ENCODE measurements around the gene KLC1. TPM values are rescaled to one million over a fixed set of nuclear protein-coding genes. Genes with fewer than 3 reads are reported as not detected.
A peak's percentile ranks its signal among the peaks of the same experiment; 100 is the strongest.

The KLC1 gene
- total RNA-seq, 1 experiment from 2014 or later = 174 TPM

DNA sequence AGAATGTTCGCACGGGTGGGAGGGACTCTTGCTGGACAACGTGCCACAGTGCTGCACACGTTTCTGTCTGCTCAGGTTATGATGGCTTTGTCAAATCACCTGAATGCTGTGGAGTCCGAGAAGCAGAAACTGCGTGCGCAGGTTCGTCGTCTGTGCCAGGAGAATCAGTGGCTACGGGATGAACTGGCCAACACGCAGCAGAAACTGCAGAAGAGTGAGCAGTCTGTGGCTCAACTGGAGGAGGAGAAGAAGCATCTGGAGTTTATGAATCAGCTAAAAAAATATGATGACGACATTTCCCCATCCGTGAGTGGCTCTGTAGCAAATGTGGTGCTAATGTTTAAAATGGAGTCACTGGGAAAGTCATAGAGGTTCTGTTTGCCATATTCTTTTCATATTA is 28.5 kb downstream of the KLC1 start:
- DNase-seq (ENCODE audit: low spot score) = no peak

DNA sequence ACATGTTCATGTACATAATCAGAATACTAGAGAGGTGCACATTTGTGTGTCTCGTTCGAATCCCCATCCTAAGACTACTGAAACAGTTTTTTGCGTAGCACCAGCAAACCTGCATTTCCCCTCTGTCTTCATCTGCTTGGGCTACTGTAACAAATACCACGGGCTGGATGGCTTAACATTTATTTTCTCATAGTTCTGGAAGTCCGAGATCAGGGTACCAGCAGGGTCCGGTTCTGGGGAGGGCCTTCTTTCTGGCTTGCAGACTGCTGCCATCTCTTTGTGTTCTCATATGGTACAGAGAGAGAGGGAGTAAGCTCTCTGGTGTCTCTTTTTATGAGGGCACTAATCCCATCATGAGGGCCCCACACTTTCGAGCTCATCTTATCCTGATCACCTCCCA is 30.6 kb downstream of the KLC1 start:
- DNase-seq (ENCODE audit: low spot score) = no peak

DNA sequence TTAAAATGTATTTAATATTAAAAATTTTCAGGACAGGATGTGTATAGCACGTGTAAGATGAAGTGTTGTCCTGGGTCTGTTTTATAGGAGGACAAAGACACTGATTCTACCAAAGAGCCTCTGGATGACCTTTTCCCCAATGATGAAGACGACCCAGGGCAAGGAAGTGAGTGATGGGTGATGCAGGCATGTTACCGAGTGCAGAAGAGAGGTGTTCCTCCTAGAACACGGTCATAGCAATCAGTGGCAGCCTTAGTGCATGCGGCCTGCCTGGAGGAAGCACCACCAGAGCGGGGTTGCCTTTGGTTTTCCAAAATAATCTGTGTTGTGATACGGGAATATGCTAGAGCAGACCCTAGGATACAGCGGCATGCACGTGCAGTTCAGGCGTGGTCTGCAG is 33.0 kb downstream of the KLC1 start:
- no peak for DNase-seq (ENCODE audit: low spot score)

DNA sequence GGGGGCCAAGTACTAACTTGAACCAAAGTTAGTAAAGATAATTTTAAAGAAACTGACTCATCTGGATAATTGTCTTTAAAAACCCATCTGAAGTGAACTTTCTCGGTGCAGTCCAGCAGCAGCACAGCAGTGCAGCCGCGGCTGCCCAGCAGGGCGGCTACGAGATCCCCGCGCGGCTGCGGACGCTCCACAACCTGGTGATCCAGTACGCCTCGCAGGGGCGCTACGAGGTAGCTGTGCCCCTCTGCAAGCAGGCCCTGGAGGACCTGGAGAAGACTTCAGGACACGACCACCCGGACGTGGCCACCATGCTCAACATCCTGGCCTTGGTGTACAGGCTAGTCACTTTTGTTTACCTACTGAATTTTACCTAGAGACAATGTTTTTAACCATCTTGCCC is 33.6 kb downstream of the KLC1 start:
- no peak for DNase-seq (ENCODE audit: low spot score)

DNA sequence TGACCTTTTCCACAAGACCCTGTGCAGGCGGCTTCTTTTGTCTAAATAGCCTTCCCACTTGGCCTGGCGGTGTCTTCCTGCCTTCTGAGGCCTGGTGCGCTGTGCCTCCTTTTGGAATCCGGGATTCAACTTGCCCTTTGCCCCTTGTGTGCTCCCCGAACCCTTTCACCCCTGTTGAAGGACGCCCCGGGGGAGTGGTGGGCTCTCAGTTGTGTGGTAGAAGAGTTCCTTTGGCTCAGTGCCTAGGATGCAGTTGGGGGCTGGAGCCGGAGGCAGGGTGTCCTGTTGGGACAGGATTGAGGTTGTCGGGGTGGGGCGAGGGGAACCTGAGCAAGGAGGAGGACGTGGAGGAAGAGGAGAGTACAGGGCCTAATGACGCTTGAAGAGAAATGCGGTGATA is 34.5 kb downstream of the KLC1 start:
- no peak for DNase-seq (ENCODE audit: low spot score)

DNA sequence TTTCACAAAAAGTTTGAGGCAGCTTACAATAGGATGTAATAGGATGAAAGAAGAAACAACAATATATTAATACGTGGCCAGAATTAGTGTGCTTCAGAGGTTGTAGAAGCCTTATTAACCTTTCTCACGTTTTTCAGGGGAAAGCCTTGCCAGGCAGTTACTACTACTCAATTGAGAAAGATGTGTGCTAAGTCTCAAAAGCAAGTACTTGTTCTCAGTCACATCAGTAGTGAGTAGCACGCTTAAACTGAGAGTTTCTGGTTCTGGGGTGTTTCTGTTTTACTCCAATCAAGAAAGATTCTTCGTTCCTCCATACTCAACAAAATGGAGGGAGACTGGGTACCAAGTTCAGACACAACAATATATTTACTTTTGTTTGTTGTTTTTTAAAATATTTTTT is 38.7 kb downstream of the KLC1 start:
- no peak for DNase-seq (ENCODE audit: low spot score)

DNA sequence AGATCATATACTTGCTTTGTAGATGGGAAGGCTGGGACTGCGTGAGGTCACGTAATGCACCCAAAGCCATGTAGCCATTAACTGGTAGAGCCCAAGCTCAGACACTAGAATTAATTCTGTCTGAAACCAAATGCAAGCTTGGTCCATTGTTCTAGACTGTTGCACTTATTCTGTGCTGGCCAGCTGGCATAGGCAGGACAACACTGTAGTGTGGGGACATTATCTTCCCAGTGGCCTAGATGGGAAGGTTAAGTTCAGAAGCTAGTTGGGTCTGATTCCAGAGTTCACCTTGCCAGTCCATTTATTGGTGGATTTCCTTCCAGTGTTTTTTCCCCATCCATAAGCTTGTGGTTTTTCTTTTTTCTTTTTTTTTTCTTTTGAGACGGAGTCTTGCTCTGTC is 39.1 kb downstream of the KLC1 start:
- no peak for DNase-seq (ENCODE audit: low spot score)

DNA sequence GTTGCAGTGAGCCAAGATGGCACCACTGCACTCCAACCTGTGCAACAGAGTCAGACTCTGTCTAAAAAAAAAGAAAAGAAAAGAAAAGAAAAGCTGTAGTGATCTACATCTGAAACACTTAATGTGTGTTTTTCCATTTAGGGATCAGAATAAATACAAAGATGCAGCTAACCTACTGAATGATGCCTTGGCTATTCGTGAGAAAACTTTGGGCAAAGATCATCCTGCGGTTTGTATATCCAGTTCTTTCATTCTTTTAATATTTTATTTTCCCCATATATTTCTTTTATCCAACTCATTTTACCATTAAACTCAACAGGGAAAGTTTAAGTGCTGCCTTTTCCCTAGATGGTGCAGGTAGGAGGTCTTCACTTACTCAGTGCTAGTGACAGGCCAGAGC is 40.4 kb downstream of the KLC1 start:
- no peak for DNase-seq (ENCODE audit: low spot score)

DNA sequence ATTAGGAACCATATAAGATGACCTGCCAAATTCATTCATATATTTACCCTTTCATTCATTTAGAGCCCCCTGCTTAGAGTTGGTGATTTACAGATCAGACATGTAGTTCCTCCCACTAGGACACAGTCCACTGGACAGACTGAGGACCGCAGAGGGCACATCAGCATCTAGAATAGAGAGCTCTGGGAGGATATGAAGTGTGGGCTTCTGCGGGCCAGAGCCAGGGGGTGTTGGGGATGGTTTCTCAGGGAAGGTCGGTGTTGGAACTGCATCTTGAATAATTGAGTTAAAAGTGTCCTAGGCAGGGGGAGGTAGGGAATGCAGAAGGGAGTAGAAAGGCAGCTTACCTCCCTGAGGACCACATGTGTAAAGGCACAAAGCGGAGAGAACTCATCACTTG is 42.9 kb downstream of the KLC1 start:
- DNase-seq (ENCODE audit: low spot score) = no peak

DNA sequence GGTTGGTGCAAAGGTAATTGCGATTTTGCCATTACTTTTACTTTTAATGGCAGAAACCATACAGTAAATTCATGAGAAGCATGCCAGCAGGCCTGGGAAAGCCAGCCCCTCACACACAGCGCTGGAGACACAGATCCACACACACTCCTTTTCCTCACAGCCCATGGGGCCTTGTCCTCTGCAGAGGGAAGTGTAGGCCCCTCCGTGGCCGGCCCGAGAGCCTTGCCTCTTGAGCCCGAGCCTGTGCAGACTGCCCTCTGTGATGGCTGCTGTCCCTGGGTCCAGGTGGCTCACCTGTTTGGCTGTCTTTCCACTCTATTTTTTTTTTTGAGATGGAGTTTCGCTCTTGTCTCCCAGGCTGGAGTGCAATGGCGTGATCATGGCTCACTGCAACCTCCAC is 46.9 kb downstream of the KLC1 start:
- DNase-seq (ENCODE audit: low spot score) = no peak

DNA sequence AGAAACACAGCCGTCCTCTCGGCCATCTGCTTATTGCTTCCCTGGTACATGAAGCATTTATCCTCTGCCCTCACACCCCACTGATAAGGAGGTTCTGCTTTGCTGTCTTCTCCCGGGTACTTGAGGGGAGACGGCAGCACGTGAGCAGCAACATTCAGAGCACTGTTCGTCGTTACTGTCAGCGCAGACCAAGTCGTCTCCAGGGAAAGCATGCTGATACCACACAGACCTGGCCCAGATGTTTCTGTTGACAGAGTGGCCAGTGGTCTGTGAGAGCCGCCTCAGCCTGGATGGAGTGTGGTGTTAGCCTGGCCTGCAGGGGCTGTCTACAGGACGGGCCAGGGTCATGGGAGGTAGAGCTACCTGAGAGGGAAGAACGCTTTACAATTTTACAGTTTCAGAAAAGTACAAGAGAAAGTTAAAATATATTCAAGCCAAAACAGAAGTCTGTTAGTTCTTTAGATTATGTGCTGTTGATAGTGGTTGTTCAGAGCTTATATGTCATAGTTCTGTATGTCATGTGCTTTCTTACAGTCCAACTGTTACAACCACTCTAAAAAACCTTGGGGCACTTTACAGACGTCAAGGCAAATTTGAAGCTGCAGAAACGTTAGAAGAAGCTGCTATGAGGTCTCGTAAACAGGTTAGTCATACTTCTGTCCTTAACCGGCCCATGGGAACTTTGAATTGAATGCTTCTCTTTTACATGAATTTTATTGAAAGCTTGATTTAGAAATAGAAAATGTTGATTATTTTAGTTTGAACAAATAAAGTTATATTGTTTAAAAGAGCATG is 48.1 kb downstream of the KLC1 start:
- DNase-seq (ENCODE audit: low spot score) = no peak

DNA sequence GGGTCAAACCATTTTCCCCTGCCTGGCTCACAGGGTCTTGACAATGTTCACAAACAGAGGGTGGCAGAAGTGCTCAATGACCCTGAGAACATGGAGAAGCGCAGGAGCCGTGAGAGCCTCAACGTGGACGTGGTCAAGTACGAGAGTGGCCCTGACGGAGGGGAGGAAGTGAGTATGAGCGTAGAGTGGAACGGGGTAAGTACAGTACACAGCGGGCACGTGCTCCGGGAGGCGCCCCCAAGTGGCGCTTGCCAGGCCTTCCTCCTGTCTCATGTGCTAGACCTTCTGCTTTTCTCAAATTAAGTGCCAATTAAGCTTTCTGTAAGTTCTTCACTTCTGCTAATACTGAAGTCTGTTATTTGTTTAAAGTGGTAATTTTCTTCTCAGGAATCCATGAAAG is 50.3 kb downstream of the KLC1 start:
- peak; percentile 11 for DNase-seq (ENCODE audit: low spot score)

DNA sequence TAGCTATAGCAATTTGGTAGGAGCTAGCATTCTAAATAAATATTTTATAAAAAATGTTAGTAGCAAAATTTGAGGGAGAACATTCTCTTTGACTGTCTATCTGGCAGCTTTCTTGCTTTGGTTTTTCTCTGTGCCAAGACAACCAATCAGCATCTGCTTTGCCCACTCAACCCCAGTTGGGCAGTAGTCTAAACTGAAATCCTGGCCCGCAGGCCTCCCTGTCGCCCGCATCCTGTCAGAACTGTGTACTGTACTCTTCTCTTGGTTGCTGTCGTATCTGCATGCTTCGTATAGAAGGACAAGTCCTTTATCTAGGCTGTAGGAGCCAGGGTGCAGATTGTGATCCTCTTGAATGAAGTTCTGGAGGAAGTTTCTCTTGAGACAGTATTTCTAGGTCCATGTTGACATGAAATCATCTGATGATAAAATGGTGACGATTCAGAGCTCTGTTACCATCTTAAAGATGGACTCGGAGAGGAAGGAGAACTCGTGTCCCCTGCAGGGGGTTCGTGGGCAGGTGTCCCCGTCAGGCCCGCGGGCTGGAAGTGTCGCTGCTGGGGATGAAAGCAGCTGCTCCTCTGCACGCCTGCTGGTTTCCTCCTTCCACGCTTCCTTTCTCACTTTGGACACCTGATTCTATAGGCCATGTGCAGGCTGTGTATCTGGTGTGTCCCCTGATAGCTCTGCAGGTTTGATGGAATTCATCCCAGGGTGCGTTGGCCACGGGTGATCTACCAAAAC is 51.6 kb downstream of the KLC1 start:
- no peak for DNase-seq (ENCODE audit: low spot score)

DNA sequence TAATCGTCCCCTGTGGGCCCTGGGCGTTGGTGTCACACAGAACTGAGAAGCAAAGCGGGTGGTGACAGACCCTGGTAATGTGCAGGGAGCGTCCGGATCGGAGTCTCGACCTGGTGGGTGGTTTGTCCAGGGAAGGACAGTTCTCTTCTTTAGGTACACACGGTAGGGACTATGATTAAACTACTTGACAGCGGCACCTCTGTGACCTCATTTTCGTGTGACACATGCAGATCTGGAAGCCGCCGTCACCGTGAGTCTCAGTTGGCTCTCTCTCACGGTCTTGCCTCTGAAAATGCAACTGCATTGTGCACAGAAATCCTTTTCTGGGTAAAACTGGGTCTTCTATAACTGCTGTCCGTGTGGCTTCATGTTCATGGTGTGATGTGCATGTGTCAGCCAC is 54.1 kb downstream of the KLC1 start:
- DNase-seq (ENCODE audit: low spot score) = no peak

DNA sequence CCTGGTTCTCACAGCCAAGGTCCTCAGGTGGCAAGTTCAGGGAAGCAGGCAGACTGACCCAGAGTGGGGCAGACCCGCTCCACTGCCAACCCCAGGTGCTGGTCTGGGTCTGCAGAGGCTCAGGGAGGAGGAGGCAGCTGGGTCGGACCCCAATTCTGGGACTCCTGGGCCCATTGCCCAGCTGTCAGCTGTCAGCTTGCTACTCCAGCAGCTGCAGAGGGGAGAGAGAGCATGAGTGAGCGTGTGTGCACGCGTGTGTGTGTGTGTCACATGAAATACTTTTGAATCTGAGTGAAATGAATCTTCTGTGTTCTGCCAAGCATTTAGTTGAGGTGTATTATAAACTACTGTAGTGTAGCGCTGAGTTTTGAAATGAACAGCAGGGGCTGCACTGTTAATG is 55.5 kb downstream of the KLC1 start:
- no peak for DNase-seq (ENCODE audit: low spot score)

DNA sequence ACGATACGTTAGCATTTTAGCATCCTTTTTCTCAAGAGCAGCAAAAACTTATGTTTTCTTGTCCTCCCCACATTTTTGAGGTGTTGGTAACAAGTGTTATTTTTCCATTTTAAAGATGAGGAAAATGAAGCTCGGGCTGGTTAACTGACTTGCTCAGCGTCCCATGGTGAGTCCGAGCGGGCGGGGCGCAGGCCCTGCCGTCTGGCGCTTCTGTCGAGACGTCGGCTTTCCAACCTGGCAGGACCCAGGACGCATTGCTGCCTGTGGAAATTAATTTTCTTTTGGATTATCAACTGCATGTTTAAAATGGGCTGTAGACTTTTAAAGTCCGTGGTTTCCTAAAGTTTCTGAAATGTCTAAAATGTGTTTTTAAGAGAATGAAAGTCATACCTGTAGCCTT is 55.9 kb downstream of the KLC1 start:
- DNase-seq (ENCODE audit: low spot score) = no peak

DNA sequence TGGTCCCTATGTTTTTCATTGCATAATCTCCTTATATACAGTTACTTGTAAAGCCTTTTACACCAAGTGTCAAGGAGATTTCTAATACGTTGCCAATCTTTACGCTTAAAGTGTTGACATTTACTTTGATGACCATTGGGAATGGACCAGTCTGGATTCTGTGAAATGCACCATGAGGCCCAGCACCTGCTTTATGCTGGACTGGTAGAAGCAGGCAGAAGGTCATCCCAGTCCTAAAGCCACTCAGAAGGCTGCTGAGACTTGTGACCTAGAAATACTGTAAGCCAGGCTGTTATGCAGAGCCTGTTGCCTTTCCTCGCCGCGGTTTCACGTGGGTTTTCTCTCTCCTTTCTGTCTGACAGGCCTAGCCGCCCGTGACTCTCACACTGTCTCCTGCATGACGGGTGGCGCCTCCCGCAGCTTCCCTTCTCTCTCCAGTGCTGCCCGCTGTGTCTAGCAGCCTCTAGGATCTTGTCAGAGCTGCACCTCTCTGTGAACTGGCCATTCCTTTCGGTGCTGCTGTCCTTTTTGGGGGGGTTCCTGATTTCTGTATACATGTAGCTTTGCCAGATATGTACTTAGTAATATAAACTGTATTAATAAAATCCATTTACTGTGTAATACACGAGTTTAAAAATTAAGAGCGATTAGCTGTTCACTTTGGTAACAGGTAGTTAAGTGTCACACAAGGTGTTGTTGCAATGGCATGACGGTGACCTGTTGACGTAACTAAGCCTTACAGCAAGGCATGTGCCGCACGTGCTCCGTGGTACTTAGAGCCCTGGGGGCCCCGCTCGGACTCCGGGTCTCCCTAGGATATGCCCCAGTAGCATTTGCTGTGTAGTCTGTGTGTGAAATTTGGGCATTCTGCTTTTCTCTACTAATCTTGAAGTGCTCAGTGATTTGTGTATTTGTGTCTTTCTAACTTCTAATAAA is 56.5 kb downstream of the KLC1 start:
- DNase-seq (ENCODE audit: low spot score) = no peak

DNA sequence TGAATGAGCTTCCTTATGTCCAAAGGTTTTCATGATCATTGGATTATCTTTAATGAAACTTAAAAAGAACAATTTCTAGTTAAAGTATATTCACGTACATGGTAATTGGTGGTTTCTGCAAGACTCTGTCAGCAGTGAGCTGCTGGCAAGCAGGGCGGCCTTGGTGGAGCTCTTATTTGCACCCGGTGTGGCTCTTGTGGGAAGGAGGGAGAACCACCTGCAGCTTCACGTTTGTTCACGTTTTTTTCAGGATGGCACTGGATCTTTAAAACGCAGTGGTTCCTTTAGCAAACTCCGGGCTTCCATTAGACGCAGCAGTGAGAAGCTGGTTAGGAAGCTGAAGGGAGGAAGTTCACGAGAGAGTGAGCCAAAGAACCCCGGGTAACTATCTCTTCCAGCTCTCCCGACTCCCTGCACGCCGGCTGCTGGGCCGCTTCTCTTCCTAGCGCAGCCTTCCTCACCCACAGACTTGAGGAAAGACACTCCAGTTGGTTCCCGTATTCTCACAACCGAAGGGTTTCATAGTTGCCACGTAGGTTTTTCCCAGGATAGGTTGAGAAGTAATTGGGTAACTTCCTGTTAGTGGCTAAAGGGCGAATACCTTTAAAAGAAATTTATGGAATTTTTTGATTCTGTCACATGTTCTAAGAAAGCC is 57.9 kb downstream of the KLC1 start:
- no peak for DNase-seq (ENCODE audit: low spot score)

DNA sequence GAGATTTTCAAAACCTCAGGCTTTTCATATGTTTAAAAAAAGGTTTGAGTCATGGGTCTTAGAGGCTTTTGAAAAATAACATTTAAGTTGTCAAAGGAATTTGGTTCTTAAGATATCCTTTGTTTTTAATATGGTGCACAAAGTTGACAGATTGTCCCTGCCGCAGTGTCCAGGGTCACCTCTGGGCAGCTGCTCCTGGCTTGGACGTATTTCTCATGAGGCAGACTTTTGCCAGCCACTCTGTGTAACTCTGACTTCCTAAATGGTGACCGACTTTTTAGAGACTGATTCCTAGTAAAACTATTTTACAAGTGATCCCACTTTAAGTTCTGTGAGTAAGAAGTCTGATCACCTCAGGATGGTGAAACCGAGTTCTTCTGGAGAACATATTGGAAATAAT is 58.7 kb downstream of the KLC1 start:
- DNase-seq (ENCODE audit: low spot score) = no peak

DNA sequence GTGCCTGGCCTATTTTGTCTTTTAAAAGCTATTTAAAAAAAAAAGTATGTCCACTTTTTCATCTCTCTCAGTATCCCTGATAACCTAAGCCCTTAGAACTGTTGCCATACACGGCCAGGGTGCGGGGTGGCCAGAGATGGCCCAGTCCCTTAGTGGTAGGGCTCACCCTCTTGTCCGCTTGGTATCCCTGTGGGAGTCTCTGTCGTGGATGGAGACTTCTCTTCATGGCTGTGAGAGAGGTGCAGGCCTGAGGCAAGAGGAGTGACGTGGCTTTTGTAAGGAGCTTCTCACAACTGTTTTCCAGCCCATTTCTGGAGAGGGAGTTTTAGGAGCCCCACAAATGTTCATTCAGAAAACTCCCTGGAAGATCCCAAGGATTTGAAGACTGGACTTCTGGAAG is 59.4 kb downstream of the KLC1 start:
- no peak for DNase-seq (ENCODE audit: low spot score)

DNA sequence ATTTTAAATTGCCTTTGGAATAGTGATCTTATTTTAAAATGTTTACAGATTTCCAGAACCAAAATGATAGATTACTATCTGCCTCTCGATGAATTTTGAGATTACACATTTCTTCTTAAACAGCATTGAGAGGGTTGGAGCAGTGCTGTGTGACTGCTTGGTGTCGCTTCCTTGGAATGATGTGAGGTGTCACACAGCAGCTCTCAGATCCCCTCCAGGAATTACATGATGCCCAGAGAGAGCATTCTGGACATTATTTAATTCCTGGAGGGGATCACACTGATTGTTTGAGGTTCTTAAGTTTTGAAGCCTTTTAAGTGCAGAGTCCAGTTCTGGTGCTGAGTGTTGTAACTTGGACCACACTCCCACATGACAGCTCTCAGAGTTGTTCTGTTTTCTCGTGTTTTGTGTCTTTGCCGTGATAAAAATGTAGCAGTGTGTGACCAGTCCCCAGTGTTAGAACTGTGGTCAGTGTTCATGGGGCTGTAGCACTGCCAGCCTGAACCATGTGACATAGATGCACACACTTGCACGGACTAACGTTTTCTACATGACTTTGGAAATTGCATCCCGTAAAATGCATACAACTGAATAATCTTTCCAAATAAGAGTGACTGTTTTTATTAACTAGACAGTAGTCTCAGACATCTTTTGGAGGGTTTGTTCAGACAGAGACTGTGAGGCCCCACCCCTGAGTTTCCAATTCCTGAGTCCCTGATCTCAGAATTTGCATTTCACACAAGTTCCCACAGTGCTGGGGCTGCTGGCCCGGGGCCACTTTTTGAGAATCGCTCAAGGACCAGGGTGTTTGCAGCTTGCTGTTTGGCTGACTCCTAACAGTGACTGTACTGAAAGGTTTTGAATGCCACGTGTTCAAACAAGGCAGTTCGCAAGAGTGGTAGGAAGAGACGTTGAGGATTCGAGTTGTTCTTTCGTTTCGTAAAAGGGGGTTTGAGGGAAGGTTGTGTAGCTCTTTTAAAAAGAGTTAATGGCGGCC is 60.2 kb downstream of the KLC1 start:
- no peak for DNase-seq (ENCODE audit: low spot score)

Measured in A172 (cell line).